ENCODE measurements around the gene ITGB1BP1. TPM values are rescaled to one million over a fixed set of nuclear protein-coding genes. Genes with fewer than 3 reads are reported as not detected.

The ITGB1BP1 gene
- total RNA-seq, 1 donor from 2014 or later: 61.6 TPM

- peaks cover 88% of the 10 kb centered on the region for H3K36me3 ChIP-seq
- no peak overlapping the region for H3K4me3 ChIP-seq
- no peaks in the 10 kb centered on the region for H3K27me3 ChIP-seq (ENCODE audit: low read depth)
- H3K4me1 ChIP-seq: no peaks in the 10 kb centered on the region
- TF ChIP-seq, protein P1, sequence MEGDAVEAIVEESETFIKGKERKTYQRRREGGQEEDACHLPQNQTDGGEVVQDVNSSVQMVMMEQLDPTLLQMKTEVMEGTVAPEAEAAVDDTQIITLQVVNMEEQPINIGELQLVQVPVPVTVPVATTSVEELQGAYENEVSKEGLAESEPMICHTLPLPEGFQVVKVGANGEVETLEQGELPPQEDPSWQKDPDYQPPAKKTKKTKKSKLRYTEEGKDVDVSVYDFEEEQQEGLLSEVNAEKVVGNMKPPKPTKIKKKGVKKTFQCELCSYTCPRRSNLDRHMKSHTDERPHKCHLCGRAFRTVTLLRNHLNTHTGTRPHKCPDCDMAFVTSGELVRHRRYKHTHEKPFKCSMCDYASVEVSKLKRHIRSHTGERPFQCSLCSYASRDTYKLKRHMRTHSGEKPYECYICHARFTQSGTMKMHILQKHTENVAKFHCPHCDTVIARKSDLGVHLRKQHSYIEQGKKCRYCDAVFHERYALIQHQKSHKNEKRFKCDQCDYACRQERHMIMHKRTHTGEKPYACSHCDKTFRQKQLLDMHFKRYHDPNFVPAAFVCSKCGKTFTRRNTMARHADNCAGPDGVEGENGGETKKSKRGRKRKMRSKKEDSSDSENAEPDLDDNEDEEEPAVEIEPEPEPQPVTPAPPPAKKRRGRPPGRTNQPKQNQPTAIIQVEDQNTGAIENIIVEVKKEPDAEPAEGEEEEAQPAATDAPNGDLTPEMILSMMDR (IDR thresholded peaks at IDR 0.05): no peak
- no peak for ATAC-seq
- no peaks in the 10 kb centered on the region for H3K9me3 ChIP-seq
- intact Hi-C loops (cut with DNase I): no loop called here
- no peak for DNase-seq
- no peak overlapping the region for H3K27ac ChIP-seq
Measured at GRCh38 chr2:9440058-9440727, 16.9 kb upstream of the ITGB1BP1 start.

GRCh38 chr2:9439536-9439935 lies 16.2 kb upstream of the ITGB1BP1 start:
- H3K4me1 ChIP-seq: no peaks in the 10 kb centered on the region
- no peak overlapping the region for H3K4me3 ChIP-seq
- no peak for ATAC-seq
- peaks cover 88% of the 10 kb centered on the region for H3K36me3 ChIP-seq
- no peaks in the 10 kb centered on the region for H3K9me3 ChIP-seq
- DNase-seq: no peak
- TF ChIP-seq, protein P1 (IDR thresholded peaks at IDR 0.05): no peak
- no peaks in the 10 kb centered on the region for H3K27me3 ChIP-seq (ENCODE audit: low read depth)
- H3K27ac ChIP-seq: no peak overlapping the region
- intact Hi-C loops (cut with DNase I): no loop called here

- no peaks in the 10 kb centered on the region for H3K27me3 ChIP-seq (ENCODE audit: low read depth)
- ATAC-seq: no peak
- H3K4me1 ChIP-seq: no peaks in the 10 kb centered on the region
- no peak overlapping the region for H3K4me3 ChIP-seq
- no peaks in the 10 kb centered on the region for H3K9me3 ChIP-seq
- no peak overlapping the region for H3K27ac ChIP-seq
- no peak for DNase-seq
- H3K36me3 ChIP-seq: peaks cover 99% of the 10 kb centered on the region
- TF ChIP-seq, protein P1 (IDR thresholded peaks at IDR 0.05): no peak
- intact Hi-C loops (cut with DNase I): no loop called here
Measured at GRCh38 chr2:9434489-9434888, 11.2 kb upstream of the ITGB1BP1 start.

- Histone ChIP-seq H3K4me3 (no peak overlapping the region), H3K4me1 (no peaks in the 10 kb centered on the region), H3K9me3 (no peaks in the 10 kb centered on the region), H3K27ac (no peak overlapping the region), H3K36me3 (peaks cover 66% of the 10 kb centered on the region), H3K27me3 (ENCODE audit: low read depth) (no peaks in the 10 kb centered on the region)
- DNase-seq (no peak), ATAC-seq (no peak)
- TF ChIP-seq, protein P1 (IDR thresholded peaks at IDR 0.05): no peak
- intact Hi-C loops (cut with DNase I): no loop called here
Measured at GRCh38 chr2:9430316-9431293, 7.3 kb upstream of the ITGB1BP1 start.

- ATAC-seq: no peak
- Histone ChIP-seq H3K4me3 (no peak overlapping the region), H3K27me3 (ENCODE audit: low read depth) (no peaks in the 10 kb centered on the region), H3K4me1 (peaks cover 9% of the 10 kb centered on the region), H3K27ac (no peak overlapping the region), H3K9me3 (no peaks in the 10 kb centered on the region), H3K36me3 (peaks cover 52% of the 10 kb centered on the region)
- intact Hi-C loops (cut with DNase I): no loop called here
- no peak for DNase-seq
- TF ChIP-seq, protein P1 (IDR thresholded peaks at IDR 0.05): no peak
Measured at GRCh38 chr2:9428965-9429577, 5.7 kb upstream of the ITGB1BP1 start.

Data from lower lobe of right lung (tissue), 2 donors.